ENCODE results near the gene SMIM20. TPM values are rescaled to one million over a fixed set of nuclear protein-coding genes. Genes with fewer than 3 reads are reported as not detected.
A peak's percentile ranks its signal among the peaks of the same experiment; 100 is the strongest.

The SMIM20 gene
- total RNA-seq, 4 donors from 2014 or later = 3.6 to 19.8 (median 15.5) TPM

DNA sequence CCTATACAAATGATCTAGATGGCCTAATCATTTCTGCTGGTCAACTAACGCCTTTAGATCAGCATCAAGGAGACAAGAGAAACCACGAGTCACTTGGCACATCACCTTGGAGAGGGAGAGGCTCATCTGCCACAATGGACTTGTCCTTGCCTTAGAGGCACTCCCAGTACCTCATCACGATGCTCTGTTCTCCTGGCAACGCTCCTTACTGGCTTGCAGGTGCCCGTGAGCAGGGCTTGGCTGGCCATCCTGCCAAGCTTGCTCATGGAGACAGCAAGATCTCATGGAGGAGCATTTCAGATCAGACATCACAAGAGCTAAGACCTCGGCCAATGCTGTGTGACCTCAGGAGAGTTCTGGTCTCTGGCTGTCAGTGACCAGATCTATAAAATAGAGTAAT lies 2.7 kb upstream of the SMIM20 start:
- TF ChIP-seq, protein P1, sequence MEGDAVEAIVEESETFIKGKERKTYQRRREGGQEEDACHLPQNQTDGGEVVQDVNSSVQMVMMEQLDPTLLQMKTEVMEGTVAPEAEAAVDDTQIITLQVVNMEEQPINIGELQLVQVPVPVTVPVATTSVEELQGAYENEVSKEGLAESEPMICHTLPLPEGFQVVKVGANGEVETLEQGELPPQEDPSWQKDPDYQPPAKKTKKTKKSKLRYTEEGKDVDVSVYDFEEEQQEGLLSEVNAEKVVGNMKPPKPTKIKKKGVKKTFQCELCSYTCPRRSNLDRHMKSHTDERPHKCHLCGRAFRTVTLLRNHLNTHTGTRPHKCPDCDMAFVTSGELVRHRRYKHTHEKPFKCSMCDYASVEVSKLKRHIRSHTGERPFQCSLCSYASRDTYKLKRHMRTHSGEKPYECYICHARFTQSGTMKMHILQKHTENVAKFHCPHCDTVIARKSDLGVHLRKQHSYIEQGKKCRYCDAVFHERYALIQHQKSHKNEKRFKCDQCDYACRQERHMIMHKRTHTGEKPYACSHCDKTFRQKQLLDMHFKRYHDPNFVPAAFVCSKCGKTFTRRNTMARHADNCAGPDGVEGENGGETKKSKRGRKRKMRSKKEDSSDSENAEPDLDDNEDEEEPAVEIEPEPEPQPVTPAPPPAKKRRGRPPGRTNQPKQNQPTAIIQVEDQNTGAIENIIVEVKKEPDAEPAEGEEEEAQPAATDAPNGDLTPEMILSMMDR (IDR thresholded peaks at IDR 0.05) = no peak
- TF ChIP-seq POLR2A (IDR thresholded peaks at IDR 0.05) = no peak
- Histone ChIP-seq H3K9me3 (no peaks in the 10 kb centered on the region), H3K4me1 (peaks cover 11 to 23% (median 13%) of the 10 kb centered on the region in 3 donors), H3K27me3 (peaks cover 0 to 15% (median 0%) of the 10 kb centered on the region in 4 donors), H3K27ac (no peak overlapping the region), H3K4me3 (no peak overlapping the region), H3K36me3 (no peaks in the 10 kb centered on the region)
- DNase-seq = no peak
- 69 to 79% methylated on average over 2 to 6 of the region's 6 CpGs for WGBS, 2 donors
- intact Hi-C loops (cut with DNase I) = no loop called here

DNA sequence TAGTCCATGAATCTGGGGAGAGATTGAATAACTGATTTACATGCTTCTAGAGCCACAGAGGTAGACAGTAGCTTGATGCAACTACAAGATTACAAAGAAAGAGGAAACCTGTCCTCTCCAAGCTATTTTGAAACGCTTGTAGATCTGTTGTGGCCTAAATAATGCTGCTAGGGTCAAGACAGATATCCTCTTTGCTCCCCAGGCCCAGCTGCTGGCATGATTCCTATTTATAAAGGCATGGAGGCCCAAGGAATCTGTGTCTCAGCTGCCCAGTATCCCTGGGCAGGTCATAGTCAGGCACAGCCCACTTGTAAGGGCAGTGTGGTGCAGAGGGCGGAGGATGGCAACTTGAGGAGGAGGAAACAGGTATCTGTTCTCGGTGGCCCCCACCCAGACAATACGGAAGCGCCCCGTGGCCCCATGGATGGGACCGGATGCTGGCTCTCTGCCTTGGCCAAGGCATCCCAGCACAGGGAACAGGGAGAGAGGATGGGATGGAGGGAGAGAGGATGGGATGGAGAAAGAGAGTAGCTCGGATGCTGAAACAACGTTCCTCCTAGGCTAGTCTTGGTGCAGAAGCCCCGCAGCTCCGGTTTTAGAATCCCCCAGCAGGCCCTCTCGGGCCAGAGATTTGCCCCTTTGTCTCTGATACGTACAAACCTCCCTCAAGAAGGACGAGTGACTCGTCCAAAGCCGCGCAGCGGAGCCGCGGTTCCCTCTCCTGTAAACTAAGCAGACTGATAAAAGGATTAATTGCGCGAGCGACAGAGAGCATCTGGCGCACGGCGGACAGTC lies 767 bp upstream of the SMIM20 start:
- Histone ChIP-seq H3K9me3 (no peaks in the 10 kb centered on the region), H3K36me3 (no peaks in the 10 kb centered on the region), H3K27ac (peak overlapping the region; percentile 86 to 97 (median 88)), H3K4me3 (peak overlapping the region; percentile 61 to 82 (median 64)), H3K27me3 (peaks cover 0 to 15% (median 0%) of the 10 kb centered on the region in 4 donors), H3K4me1 (peaks cover 11 to 23% (median 13%) of the 10 kb centered on the region in 3 donors)
- DNase-seq = peak; percentile 8
- TF ChIP-seq, protein P1 (IDR thresholded peaks at IDR 0.05) = no peak
- no peak for TF ChIP-seq POLR2A (IDR thresholded peaks at IDR 0.05)
- 9% methylated on average over 19 to 25 of the region's 26 CpGs for WGBS, 2 donors
- intact Hi-C loops (cut with DNase I) = no loop called here

DNA sequence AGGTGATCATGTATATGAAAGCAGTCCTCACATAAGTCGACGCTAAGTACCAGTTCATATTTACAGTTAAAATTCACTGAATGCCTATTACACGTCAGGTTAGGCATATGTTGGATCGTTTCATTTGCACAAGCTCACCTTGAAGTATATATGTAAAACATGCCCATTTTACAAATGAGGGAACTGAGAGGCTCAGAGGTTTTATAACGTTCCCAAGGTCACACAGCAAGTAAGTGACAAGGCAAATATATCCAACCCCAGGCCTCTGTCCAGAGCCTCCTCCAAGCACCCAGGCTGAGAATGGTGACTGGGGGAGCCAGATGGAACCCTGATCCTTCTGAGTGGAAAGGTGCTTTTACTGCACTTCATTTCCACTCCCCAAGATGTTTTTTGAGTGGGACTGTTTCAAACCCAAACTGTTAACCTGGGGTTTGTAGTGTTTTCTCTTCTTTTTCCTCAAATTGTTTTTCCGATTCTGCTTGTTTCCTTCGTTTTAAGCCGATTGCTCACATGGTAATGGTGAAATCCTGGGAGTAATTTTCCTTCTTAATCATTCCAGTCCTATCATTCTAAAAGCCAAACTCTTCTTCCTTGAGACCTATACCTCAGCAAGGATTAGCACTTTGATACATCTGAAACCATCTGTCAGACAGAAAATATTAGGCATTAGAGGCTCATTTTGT lies 791 bp downstream of the SMIM20 start:
- Histone ChIP-seq H3K9me3 (no peaks in the 10 kb centered on the region), H3K27ac (peak overlapping the region; percentile 86 to 97 (median 88)), H3K36me3 (no peaks in the 10 kb centered on the region), H3K27me3 (peaks cover 0 to 15% (median 0%) of the 10 kb centered on the region in 4 donors), H3K4me1 (peaks cover 11 to 23% (median 13%) of the 10 kb centered on the region in 3 donors), H3K4me3 (peak overlapping the region; percentile 61 to 82 (median 64))
- DNase-seq = no peak
- intact Hi-C loops (cut with DNase I) = no loop called here
- no peak for TF ChIP-seq POLR2A (IDR thresholded peaks at IDR 0.05)
- TF ChIP-seq, protein P1 (IDR thresholded peaks at IDR 0.05) = no peak
- 56 to 59% methylated on average over 8 of the region's 8 CpGs for WGBS, 2 donors

DNA sequence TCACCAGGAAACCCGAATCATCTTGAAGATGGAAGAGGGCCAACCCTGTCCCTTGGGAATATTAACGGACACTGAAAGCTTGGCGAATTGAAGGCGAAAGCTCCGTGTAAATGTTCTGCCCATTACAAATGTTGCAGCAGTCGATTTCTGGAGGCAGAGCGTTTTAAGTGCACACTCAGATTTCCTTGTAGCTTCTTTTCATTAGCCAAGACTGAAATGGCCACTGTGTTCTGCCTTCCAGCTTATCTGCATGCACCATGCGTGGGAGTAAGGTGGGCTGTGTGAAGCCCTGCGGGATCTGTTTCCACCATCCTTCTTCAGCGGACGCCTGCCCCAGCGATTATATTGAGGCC lies 1.3 kb downstream of the SMIM20 start:
- Histone ChIP-seq H3K27me3 (peaks cover 0 to 14% (median 0%) of the 10 kb centered on the region in 4 donors), H3K4me3 (peak overlapping the region in 1 of 4 donors; percentile 82), H3K9me3 (no peaks in the 10 kb centered on the region), H3K36me3 (no peaks in the 10 kb centered on the region), H3K4me1 (peaks cover 11 to 23% (median 13%) of the 10 kb centered on the region in 3 donors), H3K27ac (peak overlapping the region in 2 of 4 donors; percentile 87 to 97)
- intact Hi-C loops (cut with DNase I) = no loop called here
- TF ChIP-seq, protein P1 (IDR thresholded peaks at IDR 0.05) = no peak
- TF ChIP-seq POLR2A (IDR thresholded peaks at IDR 0.05) = no peak
- no peak for DNase-seq
- WGBS, 2 donors = 78 to 79% methylated on average over 12 of the region's 12 CpGs

DNA sequence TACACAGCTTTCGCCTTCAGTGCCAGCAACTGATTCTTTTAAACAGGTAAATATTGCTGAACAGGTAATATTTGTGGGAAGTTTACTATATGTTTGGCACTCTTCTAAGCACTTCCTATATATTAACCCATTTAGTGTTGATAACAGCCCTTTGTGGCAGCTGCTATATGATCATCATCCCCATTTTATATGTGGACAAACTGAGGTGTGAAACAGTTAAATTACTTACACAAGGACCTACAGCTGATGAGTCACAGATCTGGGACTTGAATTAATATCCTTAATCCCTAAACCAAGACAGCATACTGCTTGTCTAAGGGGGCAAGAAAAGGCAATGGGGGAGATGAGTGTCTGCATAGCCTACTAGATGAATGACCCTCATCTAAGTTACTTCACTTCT lies 2.9 kb downstream of the SMIM20 start:
- no peaks in the 10 kb centered on the region for H3K9me3 ChIP-seq
- TF ChIP-seq POLR2A (IDR thresholded peaks at IDR 0.05) = no peak
- TF ChIP-seq, protein P1 (IDR thresholded peaks at IDR 0.05) = no peak
- DNase-seq = no peak
- intact Hi-C loops (cut with DNase I) = no loop called here
- H3K4me1 ChIP-seq = peaks cover 11 to 23% (median 13%) of the 10 kb centered on the region in 3 donors
- 100% methylated on average over 1 of the region's 1 CpG for WGBS, 2 donors
- H3K36me3 ChIP-seq = no peaks in the 10 kb centered on the region
- H3K4me3 ChIP-seq = no peak overlapping the region
- peaks cover 0 to 9% (median 0%) of the 10 kb centered on the region in 4 donors for H3K27me3 ChIP-seq
- H3K27ac ChIP-seq = no peak overlapping the region

Measured in esophagus squamous epithelium (tissue), 5 donors.